Activated CD4-positive, alpha-beta memory T cell treated with anti-CD3 and anti-CD28 coated beads for 36 hours (primary cell): ENCODE data around the gene SDF4. TPM values are rescaled to one million over a fixed set of nuclear protein-coding genes. Genes with fewer than 3 reads are reported as not detected.
"Not testable (repeated sequence)": the region's sequence is repeated elsewhere in the genome, so short reads cannot be mapped to it uniquely, and the experiment has no call there.

Experiments
- CTCF ChIA-PET: fragments of 350-600 bp; sonication (Branson Sonifier 250); formaldehyde crosslinking; loops from one replicate; lab custom pipeline; 2021; ENCODE audit warnings: antibody characterized with exemption, inconsistent platforms; lab: Charles Lee
- POLR2A ChIA-PET: fragments of 350-600 bp; sonication (Branson Sonifier 250); formaldehyde crosslinking; loops from one replicate; lab custom pipeline; 2021; ENCODE audit warnings: antibody characterized with exemption; lab: Charles Lee
- DNase-seq: peaks from one replicate; pipeline ENCODE4 v3.0.0-alpha.2; 2020
- H3K27ac Mint-ChIP-seq: one replicate; pipeline ENCODE4 v1.8.0; 2021; ENCODE audit warnings: mixed read lengths
- H3K27me3 Mint-ChIP-seq: one replicate; pipeline ENCODE4 v1.8.0; 2021; ENCODE audit warnings: mixed read lengths
- H3K36me3 Mint-ChIP-seq: one replicate; pipeline ENCODE4 v1.8.0; 2021; ENCODE audit warnings: mixed read lengths
- H3K4me1 Mint-ChIP-seq: one replicate; pipeline ENCODE4 v1.8.0; 2021; ENCODE audit warnings: low read depth, mixed read lengths
- H3K4me3 Mint-ChIP-seq: one replicate; pipeline ENCODE4 v1.8.0; 2021; ENCODE audit warnings: mild to moderate bottlenecking, mixed read lengths
- H3K9me3 Mint-ChIP-seq: one replicate; pipeline ENCODE4 v1.8.0; 2021; ENCODE audit warnings: mixed read lengths
- intact Hi-C: fragments of 100-400 bp; cut with micrococcal nuclease; formaldehyde crosslinking; loops from one replicate; pipeline ENCODE4 v1.15.1; 2023
- total RNA-seq, 2 experiments: library from RNA; stranded (reverse); gene quantifications; one replicate each; pipeline ENCODE4 v1.2.3, GENCODE V29; 2021

Gene SDF4
- total RNA-seq, 2 experiments from 2014 or later: 302 to 305 TPM

DNA sequence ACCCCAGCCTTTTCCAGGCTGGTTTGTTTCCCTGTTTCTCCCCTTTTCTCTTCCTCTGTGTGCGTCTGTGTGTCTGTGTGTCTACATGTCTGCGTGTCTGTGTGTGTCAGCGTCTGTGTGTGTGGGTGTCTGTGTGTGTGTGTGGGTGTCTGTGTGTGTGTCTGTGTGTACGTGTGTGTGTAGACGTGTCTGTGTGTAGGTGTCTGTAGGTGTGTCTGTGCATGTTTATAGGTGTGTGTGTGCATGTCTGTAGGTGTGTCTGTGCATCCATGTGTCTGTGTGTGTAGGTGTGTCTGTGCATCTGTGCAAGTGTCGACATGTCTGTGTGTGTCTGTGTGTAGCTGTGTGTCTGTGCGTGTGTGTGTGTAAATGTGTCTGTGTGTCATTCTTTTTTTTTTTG is 54.9 kb downstream of the SDF4 start:
- intact Hi-C loops: no loop called here
- no peak overlapping the region for H3K27ac Mint-ChIP-seq
- ChIA-PET POLR2A (no interaction called here), CTCF (no interaction called here)
- no peaks in the 10 kb centered on the region for H3K36me3 Mint-ChIP-seq
- no peak for DNase-seq
- H3K27me3 Mint-ChIP-seq: peaks cover 8% of the 10 kb centered on the region
- H3K4me3 Mint-ChIP-seq: no peak overlapping the region
- peaks cover 11% of the 10 kb centered on the region for H3K4me1 Mint-ChIP-seq
- H3K9me3 Mint-ChIP-seq: no peaks in the 10 kb centered on the region

DNA sequence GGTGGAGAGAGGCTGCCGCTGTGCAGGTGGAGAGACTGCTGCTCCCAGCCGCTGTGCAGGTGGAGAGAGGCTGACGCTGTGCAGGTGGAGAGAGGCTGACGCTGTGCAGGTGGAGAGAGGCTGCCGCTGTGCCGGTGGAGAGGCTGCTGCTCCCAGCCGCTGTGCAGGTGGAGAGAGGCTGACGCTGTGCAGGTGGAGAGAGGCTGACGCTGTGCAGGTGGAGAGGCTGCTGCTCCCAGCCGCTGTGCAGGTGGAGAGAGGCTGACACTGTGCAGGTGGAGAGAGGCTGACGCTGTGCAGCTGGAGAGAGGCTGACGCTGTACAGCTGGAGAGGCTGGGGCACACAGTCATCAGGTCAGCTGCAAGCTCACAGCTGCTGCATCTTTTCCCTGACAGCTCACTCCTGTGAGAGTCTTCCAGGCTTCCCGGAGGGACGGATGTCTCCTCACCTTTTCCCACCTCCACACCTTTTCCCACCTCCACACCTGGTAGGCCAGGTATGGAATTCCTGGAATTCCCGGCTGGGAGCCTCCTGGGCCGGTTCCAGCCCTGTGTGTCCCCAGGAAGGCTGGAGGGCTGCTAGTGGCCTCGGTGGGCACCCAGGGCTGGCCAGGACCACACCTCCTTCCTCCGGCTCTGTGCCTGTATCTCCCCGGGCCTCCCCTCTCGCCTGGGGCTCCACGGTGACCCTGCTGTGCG is 55.6 kb downstream of the SDF4 start:
- intact Hi-C loops, POLR2A ChIA-PET, H3K4me3 Mint-ChIP-seq, DNase-seq, H3K36me3 Mint-ChIP-seq, H3K9me3 Mint-ChIP-seq, H3K27ac Mint-ChIP-seq, H3K27me3 Mint-ChIP-seq: not testable (repeated sequence)
- CTCF ChIA-PET: interaction anchor here (1.1 kb wide), 1 partner anchor 54 kb away, joined by 3 read pairs; no protein-coding TSS in a partner anchor
- peaks cover 12% of the 10 kb centered on the region for H3K4me1 Mint-ChIP-seq

DNA sequence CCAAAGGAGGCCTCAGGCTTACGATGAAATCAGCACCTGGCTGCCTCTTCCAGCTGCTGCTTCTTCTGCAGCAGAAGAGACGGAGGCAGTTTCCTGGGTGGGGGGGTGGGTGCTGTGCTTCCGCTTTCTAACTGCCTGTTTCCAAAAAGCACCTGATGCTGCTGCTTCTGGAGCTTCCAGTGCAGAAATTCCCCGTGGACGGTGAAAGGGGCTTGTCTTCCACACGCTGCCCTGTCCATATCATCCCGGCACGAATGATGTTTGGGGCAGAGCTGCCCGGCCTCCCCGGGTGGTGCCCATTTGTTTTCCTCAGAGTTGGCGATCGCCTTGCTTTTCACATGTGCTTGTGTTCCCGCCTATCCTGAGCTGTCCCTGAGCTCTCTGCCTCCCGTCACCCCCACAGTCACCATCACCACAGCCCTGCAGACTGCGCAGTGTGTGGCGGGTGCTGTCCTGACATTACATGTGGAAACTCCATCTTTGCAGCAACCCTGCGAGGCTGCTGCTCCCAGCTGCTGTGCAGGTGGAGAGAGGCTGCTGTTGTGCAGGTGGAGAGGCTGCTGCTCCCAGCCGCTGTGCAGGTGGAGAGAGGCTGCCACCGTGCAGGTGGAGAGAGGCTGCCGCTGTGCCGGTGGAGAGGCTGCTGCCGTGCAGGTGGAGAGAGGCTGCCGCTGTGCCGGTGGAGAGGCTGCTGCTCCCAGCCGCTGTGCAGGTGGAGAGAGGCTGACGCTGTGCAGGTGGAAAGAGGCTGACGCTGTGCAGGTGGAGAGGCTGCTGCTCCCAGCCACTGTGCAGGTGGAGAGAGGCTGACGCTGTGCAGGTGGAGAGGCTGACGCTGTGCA is 56.4 kb downstream of the SDF4 start:
- CTCF ChIA-PET: interaction anchor here (1.1 kb wide), 1 partner anchor 53 kb away, joined by 3 read pairs; no protein-coding TSS in a partner anchor
- H3K9me3 Mint-ChIP-seq: no peaks in the 10 kb centered on the region
- H3K27ac Mint-ChIP-seq: no peak overlapping the region
- intact Hi-C loops: no loop called here
- peaks cover 12% of the 10 kb centered on the region for H3K4me1 Mint-ChIP-seq
- no peak for DNase-seq
- H3K36me3 Mint-ChIP-seq: no peaks in the 10 kb centered on the region
- no peak overlapping the region for H3K4me3 Mint-ChIP-seq
- POLR2A ChIA-PET: no interaction called here
- H3K27me3 Mint-ChIP-seq: peaks cover 4% of the 10 kb centered on the region

DNA sequence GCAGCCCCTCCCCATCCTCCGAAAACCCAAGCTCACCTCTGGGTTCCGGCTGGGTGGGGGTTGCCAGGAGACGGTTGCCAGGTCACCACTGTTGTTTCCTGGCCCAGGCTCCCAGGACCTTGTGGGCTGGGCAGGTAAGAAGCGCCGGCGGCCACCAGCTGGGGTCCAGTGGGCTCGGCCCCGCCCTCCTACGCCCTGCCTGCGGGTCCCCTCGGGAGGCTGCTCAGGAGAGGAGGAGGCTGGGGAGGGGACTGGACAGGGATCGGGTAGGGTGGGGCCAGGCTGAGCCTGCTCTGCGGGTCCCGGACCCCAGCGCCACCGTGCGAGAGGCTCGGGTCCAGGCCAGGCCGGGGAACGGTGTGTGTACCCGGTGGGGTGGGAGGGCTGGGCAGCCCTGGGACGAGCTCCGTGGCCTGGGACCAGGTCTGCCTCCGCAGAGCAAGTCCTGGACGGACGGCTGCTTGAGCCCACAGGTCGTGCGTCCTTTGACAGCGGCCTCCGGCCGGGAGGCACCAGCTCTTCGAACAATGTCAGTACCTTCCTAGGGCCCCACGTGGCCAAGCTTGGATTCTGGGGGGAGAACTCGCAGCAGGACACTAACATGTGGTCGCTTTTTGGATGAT is 57.9 kb downstream of the SDF4 start, which contains the start of gene TTLL10:
Gene TTLL10, plus strand, starts transcription at position 88 of the 623 bp plus-strand sequence. CDS start 5,336 bp downstream, outside the sequence.
- Mint-ChIP-seq H3K27ac (no peak within 1 kb of the TSS), H3K4me3 (no peak within 1 kb of the TSS), H3K9me3 (no peaks in the 10 kb centered on the region), H3K36me3 (no peaks in the 10 kb centered on the region), H3K4me1 (peaks cover 12% of the 10 kb centered on the region), H3K27me3 (peaks cover 10% of the 10 kb centered on the region)
- POLR2A ChIA-PET: interaction anchor here (0.6 to 1.3 kb wide), 2 partner anchors 70 to 161 kb away, joined by 3 to 5 read pairs; partner anchors contain the start of gene ISG15
- DNase-seq: peak; percentile 59
- intact Hi-C loops: loop anchor here (5.0 kb wide), 1 partner anchor 108 kb away; the partner anchor contains the start of gene SCNN1D
- CTCF ChIA-PET: interaction anchor here (0.8 kb wide), 1 partner anchor 51 kb away, joined by 3 read pairs; no protein-coding TSS in a partner anchor

DNA sequence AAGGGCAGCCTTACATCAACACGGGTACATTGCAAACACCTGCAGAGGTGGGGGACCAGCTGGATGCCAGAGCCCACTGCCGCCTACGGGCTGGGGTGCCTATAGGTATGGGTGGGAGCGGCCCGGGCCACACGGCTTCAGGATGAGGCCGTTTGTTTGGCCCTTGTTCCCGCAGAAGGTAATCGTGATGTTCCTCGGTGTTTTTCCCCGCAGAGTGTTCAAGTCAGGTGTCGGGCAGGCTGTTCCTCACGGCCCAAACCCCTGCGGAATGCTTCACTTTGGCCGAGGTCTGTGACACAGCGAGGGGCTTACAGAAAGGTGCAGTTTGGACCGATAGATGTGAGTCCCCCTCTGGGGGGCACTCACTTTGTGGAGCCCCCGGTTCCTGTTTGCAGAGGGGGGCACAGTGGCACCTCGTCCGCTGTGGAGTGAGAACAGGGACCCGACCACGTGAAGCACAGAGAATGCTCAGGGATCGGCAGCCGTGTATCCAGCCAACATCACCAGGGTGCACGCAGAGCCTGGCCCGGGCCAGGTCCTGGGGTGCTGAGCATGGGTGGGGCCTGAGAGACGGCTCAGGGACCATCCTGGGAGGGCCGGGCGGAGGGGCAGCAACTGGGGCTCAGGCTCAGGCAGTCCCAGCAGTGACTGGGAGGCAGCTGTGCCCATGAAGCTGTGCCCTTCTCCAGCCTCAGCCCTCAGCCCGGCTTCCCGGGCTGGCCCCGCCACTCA is 58.6 kb downstream of the SDF4 start:
- H3K27ac Mint-ChIP-seq: no peak overlapping the region
- H3K4me3 Mint-ChIP-seq: no peak overlapping the region
- DNase-seq: no peak
- ChIA-PET CTCF (interaction anchor here (0.8 kb wide), 1 partner anchor 51 kb away, joined by 3 read pairs; no protein-coding TSS in a partner anchor), POLR2A (interaction anchor here (1.3 kb wide), 1 partner anchor 160 kb away, joined by 3 read pairs; the partner anchor contains the start of gene ISG15)
- H3K9me3 Mint-ChIP-seq: no peaks in the 10 kb centered on the region
- peaks cover 12% of the 10 kb centered on the region for H3K4me1 Mint-ChIP-seq
- no peaks in the 10 kb centered on the region for H3K36me3 Mint-ChIP-seq
- intact Hi-C loops: loop anchor here (5.0 kb wide), 1 partner anchor 109 kb away; the partner anchor contains the start of gene SCNN1D
- H3K27me3 Mint-ChIP-seq: peaks cover 10% of the 10 kb centered on the region

DNA sequence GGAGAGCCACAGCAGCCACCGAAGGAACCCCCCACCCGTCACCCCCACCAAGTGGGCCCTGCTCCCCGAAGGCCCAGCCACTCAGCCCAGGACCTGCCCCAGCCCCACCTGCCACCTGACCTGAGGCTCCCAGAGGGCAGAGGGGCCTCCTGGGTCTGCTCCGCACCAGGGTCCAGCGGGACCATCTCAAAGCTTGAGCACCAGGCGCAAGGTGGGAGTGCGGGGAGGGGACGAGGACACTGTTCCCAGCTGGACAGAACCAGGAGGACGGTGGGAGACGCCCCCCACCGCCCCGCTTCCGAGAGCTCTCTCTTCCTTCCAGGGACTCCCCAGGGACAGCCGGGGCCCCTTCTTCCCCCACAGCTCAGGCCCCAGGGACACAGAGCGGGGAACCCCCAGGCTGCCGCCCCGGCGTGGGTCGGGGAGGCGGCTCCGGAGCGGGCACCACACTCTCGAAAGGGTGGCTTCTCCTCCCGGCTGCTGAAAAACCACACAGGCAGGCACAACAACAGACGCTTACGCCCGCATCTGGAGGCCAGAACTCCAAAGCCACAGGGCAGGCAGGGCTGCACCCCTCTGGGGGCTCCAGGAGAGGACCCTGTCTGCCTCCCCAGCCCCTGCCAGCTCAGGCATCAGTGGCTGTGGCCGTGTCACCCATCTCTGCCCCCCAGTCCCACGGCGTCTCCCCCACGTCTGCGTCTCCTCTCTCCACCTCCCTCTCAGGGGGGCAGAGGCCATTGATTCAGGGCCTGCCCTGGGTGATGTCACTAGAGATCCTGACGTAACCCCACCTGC is 60.1 kb downstream of the SDF4 start:
- no peaks in the 10 kb centered on the region for H3K9me3 Mint-ChIP-seq
- H3K4me3 Mint-ChIP-seq: no peak overlapping the region
- H3K36me3 Mint-ChIP-seq: no peaks in the 10 kb centered on the region
- H3K27me3 Mint-ChIP-seq: peaks cover 10% of the 10 kb centered on the region
- peaks cover 12% of the 10 kb centered on the region for H3K4me1 Mint-ChIP-seq
- CTCF ChIA-PET: no interaction called here
- intact Hi-C loops: loop anchor here (5.0 kb wide), 1 partner anchor 111 kb away; the partner anchor contains the start of gene SCNN1D
- peak; percentile 51 for DNase-seq
- H3K27ac Mint-ChIP-seq: no peak overlapping the region
- POLR2A ChIA-PET: interaction anchor here (0.5 kb wide), 1 partner anchor 80 kb away, joined by 3 read pairs; no protein-coding TSS in a partner anchor

DNA sequence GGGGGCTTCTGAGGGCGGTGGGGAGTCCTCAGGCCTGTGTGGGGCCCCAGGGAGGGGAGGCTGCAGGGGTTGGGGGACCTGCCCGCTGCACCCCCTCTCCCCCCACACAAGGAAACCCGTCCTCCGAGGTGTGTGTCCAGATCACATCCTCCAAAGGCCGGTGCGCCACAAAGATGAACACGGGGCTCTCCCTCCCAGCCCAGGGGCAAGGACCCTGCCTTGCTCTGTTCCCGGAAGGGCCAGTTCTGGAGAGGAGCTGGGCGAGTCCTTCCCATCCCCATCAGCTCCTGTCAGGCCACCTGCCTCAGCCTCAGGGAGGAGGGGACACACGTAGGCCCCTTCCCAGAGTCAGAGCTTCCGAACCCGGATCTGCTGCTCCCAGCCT is 60.6 kb downstream of the SDF4 start:
- H3K9me3 Mint-ChIP-seq: no peaks in the 10 kb centered on the region
- peaks cover 10% of the 10 kb centered on the region for H3K27me3 Mint-ChIP-seq
- intact Hi-C loops: loop anchor here (5.0 kb wide), 1 partner anchor 111 kb away; the partner anchor contains the start of gene SCNN1D
- no peak overlapping the region for H3K27ac Mint-ChIP-seq
- H3K36me3 Mint-ChIP-seq: no peaks in the 10 kb centered on the region
- DNase-seq: no peak
- ChIA-PET POLR2A (no interaction called here), CTCF (no interaction called here)
- H3K4me3 Mint-ChIP-seq: no peak overlapping the region
- peaks cover 12% of the 10 kb centered on the region for H3K4me1 Mint-ChIP-seq

DNA sequence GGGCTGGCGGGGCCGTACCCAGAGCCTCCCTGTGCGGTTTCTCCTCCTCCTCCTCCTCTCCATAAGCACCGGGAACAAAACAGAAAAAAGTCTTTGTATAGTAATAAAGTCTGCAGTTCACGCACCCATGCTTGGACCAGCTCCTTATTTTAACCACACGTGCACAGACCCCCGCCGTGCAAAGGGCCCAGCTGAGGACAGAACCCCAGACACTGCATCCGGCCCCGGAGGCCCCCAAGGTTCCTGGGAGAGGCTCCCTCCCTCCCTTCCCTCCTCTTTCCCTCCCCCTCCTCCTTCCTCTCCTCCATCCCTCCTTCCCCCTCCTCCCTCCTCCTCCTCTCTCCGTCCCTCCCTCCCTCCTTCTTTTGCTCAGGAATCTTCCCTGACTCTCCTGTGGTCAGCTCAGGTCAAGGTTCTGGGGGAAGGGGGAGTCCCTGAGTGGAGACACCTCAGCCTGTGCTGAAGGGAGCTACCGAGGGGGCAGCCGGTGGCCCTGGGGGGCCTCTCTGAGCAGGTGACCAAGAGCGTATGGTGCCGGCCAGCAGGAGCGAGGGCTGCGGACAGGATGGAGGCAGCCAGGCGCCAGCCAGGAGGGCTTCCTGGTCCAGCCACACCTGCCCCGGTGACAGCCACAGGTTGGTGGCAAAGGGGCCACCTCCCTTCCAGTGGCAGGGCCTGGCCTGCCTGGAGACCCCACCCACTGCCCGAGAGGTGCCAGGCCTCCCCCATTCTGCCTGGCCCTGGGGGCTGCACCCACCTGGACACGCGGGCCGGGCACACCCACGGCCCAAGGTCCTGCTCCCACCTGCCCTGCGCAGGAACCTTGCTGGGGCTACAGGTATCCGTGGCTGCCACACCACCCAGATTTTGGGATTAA is 61.3 kb downstream of the SDF4 start:
- CTCF ChIA-PET: no interaction called here
- no peaks in the 10 kb centered on the region for H3K36me3 Mint-ChIP-seq
- DNase-seq: no peak
- no peaks in the 10 kb centered on the region for H3K9me3 Mint-ChIP-seq
- H3K4me3 Mint-ChIP-seq: no peak overlapping the region
- no peak overlapping the region for H3K27ac Mint-ChIP-seq
- peaks cover 12% of the 10 kb centered on the region for H3K27me3 Mint-ChIP-seq
- peaks cover 12% of the 10 kb centered on the region for H3K4me1 Mint-ChIP-seq
- POLR2A ChIA-PET: no interaction called here
- intact Hi-C loops: loop anchor here (5.0 kb wide), 1 partner anchor 112 kb away; the partner anchor contains the start of gene SCNN1D

DNA sequence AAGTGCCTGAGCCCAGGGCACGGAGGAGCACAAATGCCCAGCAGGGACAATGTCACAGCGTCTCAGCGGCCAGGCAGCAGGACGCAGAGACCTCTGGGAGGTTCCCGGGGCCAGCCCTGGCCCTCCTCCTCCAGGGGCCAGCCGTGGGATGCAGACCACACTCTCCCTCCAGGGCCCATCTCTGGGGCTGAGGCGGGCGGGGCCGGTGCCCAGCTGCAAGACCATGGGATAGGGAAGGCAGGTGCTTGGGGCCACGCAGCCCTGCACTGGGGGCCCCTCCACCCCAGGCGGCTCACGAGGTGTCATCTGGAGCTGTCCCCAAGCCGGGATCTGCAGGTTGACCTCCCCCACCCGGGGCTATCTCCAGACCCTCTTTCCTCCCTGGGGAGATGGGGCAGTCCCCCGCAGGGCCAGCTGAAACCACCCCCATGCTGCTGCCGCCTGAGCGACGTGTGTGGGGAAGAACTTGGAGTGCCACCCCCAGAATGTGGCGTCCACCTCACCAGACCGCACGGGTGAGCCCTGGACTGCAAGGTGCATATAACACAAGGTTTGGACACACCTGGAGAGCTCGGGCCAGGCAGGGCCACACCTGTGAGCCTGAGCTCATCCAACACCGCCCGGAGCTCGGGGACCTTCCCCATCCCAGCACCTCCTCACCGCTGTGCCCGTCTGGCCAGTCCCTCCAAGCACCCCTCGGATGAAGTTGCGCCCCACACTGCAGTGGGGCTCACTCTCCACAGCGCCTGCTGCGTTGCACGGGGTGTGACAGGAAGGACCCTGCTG is 62.2 kb downstream of the SDF4 start:
- intact Hi-C loops: loop anchor here (5.0 kb wide), 1 partner anchor 113 kb away; the partner anchor contains the start of gene SCNN1D
- no peaks in the 10 kb centered on the region for H3K36me3 Mint-ChIP-seq

More for the DNA sequence above, 62.2 kb downstream of the SDF4 start:
- Mint-ChIP-seq H3K4me1 (peaks cover 12% of the 10 kb centered on the region), H3K9me3 (no peaks in the 10 kb centered on the region), H3K4me3 (no peak overlapping the region), H3K27ac (no peak overlapping the region), H3K27me3 (peaks cover 12% of the 10 kb centered on the region)
- ChIA-PET CTCF (interaction anchor here (0.9 kb wide), 1 partner anchor 47 kb away, joined by 3 read pairs; no protein-coding TSS in a partner anchor), POLR2A (no interaction called here)
- no peak for DNase-seq
